Tongue (tissue), 2 donors: ENCODE measurements around the gene MBNL2. TPM values are rescaled to one million over a fixed set of nuclear protein-coding genes. Genes with fewer than 3 reads are reported as not detected.

Experiments used
- DNase-seq: peaks from one replicate; pipeline ENCODE4 v3.0.0-alpha.2; 2015
- total RNA-seq: library from RNA; depleted of rRNA; stranded (reverse); fragments of >200 nt; gene quantifications from one replicate; pipeline ENCODE4 v1.2.3, GENCODE V29; 2014

The MBNL2 gene
- total RNA-seq, 1 donor from 2014 or later, result 110 TPM

- no peak for DNase-seq
These were observed 10.8 kb upstream of the MBNL2 start for GRCh38 chr13:97211300-97211699.

DNA sequence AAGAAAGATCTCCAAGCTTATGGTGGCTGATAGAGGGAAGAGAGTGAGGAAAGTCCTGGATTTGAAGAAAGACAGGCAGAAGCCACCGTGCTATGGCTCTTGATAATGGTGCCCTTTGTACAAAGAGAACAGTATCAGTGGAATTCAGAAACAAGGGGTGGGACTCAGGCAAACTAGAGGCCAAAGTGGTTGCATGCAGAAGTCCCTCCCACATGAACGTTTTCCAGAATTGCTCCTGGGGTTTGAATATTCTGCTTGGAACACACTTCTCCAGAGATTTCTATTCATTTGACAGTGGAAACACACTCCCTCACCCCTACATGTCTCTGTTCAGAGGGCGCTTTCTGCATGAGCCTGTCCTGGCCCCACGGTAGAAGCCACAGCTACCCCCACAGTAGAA, 10.1 kb upstream of the MBNL2 start:
- DNase-seq, result no peak

DNA sequence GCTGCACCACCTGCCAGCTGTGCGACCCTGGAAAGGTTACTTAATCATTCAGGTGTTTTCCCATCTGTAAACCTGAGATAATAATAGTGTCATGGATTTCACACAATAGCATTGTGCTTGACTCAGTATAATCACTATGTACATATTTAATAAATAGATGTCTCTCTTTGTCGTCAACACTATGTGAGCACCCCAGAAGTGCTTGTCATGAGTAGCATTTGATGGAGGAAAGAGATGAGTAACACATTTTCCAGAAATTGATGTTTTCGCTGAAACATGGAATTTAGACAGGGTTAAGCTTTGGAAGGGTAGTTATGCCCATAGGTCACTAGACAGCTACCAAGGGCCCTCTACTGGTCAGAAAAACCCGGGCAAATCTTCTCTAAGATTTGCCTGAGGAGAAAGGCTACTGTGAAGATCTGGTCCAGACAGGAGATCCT, 9.5 kb upstream of the MBNL2 start:
- no peak for DNase-seq

DNA sequence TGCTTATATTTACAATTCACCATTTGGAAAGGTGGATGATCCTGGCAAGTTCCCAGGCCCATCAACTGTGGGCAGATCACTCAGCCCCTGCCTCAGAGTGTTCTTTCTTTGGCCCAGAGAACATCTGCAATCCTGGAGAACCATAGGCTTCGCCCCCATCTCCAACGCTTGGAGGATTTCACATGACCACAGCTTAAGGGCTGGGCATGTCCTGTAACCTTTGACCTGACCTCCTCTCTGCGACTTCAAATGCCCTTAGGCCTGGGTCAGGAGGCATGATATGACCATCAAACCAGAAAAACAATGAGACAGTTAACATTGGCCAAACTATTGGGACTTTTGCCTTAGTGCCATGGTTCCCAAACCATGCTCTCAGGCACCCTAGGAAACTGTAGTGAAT, 7.2 kb upstream of the MBNL2 start:
- DNase-seq, result no peak

DNA sequence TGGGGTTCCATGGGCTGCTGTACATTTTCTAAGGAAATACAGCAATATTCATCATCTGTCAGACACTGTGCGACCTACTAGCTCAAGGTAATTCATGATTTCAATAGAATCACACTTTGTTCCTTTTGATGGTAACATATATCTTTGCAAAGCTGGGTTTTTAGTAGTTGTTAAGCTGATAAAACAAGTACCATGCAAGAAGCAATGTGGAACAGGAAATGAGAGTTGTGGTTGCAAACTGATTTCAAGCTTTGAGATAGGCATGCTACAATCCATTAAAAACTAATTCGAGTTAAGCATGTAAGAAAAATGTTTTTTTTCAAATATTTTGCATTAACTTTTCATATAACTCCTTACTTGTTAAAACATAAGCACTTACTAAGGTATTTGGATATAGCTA, 6.8 kb upstream of the MBNL2 start:
- DNase-seq, result no peak

DNA sequence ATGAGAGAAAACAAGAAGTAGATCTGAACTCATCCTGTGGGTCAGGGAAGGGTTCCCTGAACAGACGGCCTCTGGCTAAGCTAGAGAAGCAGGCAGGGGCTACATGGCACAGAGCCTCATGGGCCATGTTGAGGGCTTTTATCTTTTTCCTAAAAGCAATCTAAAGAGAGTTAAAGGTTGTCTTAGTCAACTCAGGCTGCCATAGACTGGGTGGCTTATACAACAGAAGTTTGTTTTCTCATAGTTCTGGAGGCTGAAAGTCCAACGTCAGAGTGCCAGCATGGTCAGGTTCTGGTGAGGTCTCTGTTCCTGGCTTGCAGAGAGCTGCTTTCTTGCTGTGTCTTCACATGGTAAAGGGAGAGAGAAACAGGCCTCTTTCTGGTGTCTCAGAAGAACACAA, 2.9 kb upstream of the MBNL2 start:
- DNase-seq, result no peak

DNA sequence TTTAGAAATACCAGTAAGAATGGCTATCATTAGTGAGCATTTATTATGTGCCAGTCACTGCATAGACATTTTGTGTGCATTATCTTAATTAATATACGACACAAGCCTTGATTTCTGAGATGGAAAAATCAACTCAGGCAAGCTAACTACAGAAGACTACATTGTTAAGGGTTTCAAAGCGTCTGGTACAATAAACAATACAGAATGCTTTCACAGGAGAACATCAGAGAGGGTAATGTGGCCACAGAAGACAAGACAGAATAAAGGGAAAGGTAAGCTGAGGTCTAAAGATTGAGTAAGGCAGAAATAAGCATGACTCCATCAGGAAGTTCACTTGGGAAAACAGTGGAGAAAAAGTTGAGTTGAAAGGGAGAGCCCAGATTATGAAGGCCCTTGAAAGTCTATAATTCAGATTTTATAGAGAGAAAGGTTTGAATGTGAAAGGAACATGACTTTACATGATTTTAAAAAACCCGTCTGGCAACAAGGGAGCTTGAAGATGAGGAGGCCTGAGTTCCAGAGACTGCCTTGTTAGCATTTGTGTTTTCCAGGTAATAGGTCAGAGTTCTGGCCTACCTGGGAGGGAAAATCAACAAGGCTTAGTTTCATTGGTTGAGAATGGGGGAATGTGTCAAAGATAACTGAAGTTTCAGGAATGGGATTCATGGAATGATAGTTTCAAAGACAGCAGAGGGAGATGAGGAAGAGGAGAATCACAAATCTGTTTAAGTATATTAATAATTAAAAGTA, 1.8 kb upstream of the MBNL2 start:
- no peak for DNase-seq

- DNase-seq, result no peak
These were observed 1.1 kb upstream of the MBNL2 start for GRCh38 chr13:97221046-97221445.

DNA sequence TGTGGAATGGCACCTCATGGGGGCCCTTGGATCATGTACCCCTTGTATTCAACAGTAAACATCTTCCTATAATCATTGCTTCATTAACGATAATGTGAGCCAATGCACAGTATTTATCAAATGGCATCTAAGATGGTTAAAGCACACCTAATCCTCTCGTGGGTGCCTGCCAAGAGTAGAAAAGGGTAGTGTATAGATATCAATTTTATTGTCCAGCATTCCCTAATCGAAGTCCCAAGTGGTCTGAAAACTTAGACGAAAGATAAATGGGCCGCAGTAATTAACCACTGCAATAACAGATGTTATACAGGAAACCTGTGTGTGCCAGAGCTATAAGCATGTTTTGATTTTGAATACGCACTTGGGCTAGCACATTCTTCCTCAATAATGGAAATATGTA, 667 bp upstream of the MBNL2 start:
- DNase-seq, result no peak

GRCh38 chr13:97223037-97223710, 1.0 kb downstream of the MBNL2 start:
- DNase-seq, result peak; percentile 51

- peak; percentile 92 for DNase-seq
These were observed 1.8 kb downstream of the MBNL2 start for GRCh38 chr13:97223711-97224541.

GRCh38 chr13:97224544-97225300, 2.6 kb downstream of the MBNL2 start:
- DNase-seq, result peak; percentile 83

DNA sequence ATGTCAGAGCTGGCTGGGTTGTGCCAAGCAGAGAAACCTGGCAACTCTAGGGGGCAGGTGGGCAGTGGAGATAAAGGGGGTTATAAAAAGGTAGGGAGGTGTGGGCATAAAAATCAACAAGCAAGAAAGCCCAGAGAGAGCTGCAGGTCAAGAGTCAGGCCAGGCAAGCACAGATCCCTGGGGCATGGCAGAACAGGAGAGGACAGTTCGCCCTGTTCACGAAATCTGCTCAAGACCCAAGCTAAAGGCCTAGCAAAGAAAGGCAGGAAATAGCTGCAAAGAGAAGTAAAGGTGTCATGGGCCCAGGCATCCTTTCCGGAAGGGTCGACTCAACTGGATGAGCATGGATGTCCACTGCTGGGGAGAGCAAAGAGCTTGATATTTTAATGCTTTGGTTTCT, 3.4 kb downstream of the MBNL2 start:
- no peak for DNase-seq

GRCh38 chr13:97226013-97226412, 3.9 kb downstream of the MBNL2 start:
- DNase-seq, result no peak

- peak; percentile 25 for DNase-seq
These were observed 4.9 kb downstream of the MBNL2 start for GRCh38 chr13:97226788-97227627.

- DNase-seq, result no peak
These were observed 6.9 kb downstream of the MBNL2 start for GRCh38 chr13:97228850-97229521.

DNA sequence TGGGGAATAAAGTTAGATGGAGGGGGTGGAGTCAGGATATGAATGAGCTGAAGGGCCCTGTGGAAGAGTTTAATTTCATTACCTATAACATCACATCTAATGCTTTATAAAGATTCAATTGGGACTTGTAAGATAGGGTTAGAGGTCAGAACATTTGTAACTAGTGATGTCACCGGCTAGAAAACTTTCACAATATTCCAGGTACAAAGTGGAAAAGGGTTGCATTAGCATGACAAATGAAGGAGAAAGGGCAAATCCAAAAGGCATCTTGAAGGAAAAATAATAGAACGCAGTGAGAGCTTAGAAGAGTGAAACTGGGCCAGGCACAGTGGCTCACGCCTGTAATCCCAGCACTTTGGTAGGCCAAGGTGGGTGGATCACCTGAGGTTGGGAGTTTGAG, 7.6 kb downstream of the MBNL2 start:
- DNase-seq, result no peak

- DNase-seq, result peak; percentile 40
These were observed 9.1 kb downstream of the MBNL2 start for GRCh38 chr13:97231118-97231828.

DNA sequence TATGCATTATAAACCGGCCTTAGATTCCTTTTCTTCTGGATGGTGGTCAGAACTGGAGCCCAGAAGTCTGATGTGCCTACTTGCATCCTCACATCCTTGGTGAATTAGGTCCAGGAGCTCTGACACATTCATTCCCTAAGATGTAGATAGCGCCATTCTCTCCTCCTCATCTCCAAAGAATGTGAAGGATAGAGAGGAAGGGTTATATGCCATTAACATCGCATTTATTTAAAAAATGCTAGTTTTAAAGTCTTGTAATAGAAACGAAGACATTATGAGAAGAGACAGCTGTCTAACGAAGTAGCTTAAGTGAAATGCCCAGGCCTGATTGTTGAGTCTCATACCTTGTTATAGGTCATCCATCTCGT, 9.7 kb downstream of the MBNL2 start:
- no peak for DNase-seq

DNA sequence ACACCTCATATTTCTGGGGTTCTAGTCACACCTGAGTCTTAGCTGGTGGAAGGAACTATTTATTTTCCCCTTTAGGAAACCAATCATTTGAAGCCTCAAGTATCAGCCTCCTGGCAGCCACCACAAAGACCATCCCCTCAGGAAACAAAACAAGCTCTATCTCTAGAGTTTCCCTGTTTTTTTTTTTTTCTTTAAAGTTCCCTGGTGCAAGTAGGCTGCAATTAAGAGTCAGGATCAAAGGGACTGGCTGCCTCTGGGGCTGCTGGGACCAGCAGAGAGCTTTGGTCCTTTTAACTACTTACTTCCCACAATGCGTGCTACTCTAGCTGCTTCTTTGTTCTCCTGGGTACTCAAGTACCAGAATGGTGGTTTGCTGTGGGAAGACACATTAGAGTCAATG, 11.4 kb downstream of the MBNL2 start:
- no peak for DNase-seq
